Subcutaneous adipose tissue (tissue), 4 donors: ENCODE results near the gene RIMS4. TPM values are rescaled to one million over a fixed set of nuclear protein-coding genes. Genes with fewer than 3 reads are reported as not detected.

Experiments
- CTCF ChIP-seq: fragments of 450-650 bp; IDR thresholded peaks from one replicate; pipeline ENCODE4 v1.5.1; 2016; ENCODE audit warnings: low read depth, mild to moderate bottlenecking, control low read depth, antibody characterized with exemption, moderate library complexity
- total RNA-seq, 4 donors: library from RNA; depleted of rRNA; stranded (reverse); fragments of >200 nt; gene quantifications; one replicate each; pipeline ENCODE4 v1.1.0, GENCODE V29; 2016

Gene RIMS4
- total RNA-seq, 4 donors from 2014 or later = 0.34 to 0.44 TPM; not detected in 2

- TF ChIP-seq CTCF = no peak
These were observed 58.0 kb downstream of the RIMS4 start for GRCh38 chr20:44752099-44752931.

GRCh38 chr20:44750081-44750805 is 60.1 kb downstream of the RIMS4 start:
- TF ChIP-seq CTCF = no peak

GRCh38 chr20:44748005-44748370 is 62.4 kb downstream of the RIMS4 start:
- TF ChIP-seq CTCF = no peak

DNA sequence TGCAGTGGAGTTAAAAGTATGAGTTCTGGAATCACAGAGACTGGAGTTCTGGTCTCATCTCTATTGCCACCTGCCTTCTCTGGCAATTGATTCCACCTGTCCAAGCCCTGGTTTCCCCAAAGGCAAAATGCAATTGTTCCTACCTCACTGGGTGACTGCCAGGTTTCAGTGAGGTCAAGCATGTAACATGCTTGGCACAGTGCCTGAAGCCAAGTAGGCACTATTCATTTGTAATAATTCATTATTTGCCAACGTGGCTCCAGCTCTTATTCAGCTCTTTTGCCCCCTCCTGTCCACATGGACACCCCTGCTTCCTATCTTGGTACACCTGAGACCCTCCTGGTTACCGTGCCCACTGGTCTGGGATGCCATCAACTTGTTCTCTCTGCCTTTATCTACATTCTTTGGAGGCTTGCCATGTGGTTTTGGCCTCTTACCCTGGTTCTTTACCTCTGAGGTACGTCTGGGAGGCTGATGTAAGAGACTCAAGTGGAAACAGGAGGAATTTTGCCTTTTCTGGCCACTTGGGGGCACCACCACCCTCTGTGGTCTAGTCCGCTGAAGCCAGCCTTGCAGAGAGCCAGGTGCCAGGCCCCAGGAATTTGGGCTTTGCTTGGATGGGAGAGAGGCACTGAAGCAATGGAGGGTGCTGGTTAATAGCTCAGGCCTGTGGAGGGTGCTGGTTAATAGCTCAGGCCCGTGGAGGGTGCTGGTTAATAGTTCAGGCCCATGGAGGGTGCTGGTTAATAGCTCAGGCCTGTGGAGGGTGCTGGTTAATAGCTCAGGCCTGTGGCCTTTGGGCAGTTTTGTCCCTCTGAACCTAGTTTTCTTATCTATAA is 63.0 kb downstream of the RIMS4 start:
- TF ChIP-seq CTCF = no peak

DNA sequence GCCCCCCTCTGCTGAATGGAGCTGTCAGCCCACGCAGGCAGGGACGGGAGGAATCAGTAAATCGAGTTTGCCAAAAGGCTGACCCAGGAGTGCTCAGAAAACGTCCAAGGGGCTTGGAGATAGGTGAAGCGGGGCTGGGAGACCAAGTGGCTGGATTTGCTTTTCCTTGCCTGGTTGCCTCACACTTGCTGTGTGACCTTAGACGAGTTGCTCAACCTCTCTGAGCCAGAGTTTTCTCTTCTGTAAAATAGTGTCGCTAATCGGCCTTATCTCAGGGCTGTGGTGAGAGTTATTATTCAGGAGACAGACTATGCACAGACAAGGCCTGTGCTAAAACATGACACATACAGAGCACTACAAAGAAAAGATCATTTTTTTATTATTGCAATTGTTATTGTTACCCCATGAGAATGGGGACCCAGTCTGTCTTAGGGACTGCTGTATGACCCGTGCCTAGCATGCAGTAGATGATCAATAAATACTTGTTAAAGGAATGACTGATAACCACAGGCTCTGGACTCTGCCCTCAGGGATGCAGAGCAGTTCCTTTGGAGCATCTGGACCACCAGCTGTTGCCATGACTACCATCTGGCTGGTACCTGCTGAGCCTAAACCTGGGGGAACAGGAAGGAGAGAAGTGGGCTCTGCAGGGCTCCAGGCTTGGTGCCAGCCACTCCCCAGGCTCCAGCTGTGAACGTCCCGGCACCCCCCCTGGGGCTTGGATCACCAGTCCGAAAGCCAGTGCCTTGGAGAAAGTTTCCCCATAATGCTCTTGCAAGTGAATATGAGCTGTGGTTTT is 63.8 kb downstream of the RIMS4 start:
- TF ChIP-seq CTCF = no peak

- no peak for TF ChIP-seq CTCF
These were observed 64.6 kb downstream of the RIMS4 start, which contains the start of gene KCNK15 for GRCh38 chr20:44745598-44746366. TSS of gene KCNK15 (plus strand) at chr20:44745865. CDS start at chr20:44745911, 46 bp downstream.
